HCT116 (cell line): ENCODE data around the gene CAPRIN1. TPM values are rescaled to one million over a fixed set of nuclear protein-coding genes. Genes with fewer than 3 reads are reported as not detected.

Source experiments
- ATAC-seq: fragments of 200-7000 bp; cut with Tn5 transposase; 2 replicates; pipeline ENCODE4 v1.9.1; 2020; ENCODE audit warnings: mild to moderate bottlenecking, moderate library complexity
- BruUV-seq: library from RNA; stranded (reverse); fragments of 400-500 nt; replicated peaks from 2 replicates; lab custom pipeline; 2021; lab: Mats Ljungman, UMichigan
- CTCF ChIA-PET: fragments of 300-600 bp; sonication (Branson Sonifier 250); formaldehyde crosslinking; loops from one replicate; lab custom pipeline; 2021; ENCODE audit warnings: antibody characterized with exemption; lab: Charles Lee
- POLR2A ChIA-PET: fragments of 300-600, 350-600 bp; sonication (Branson Sonifier 250); formaldehyde crosslinking; loops from one replicate; lab custom pipeline; 2021; ENCODE audit warnings: antibody characterized with exemption; lab: Charles Lee
- RAD21 ChIA-PET, 2 experiments: fragments of 300-600 bp; sonication (Branson Sonifier 250); formaldehyde crosslinking; loops; one replicate each; lab custom pipeline; 2023; ENCODE audit warnings: low total read pairs in 2 of 2; ENCODE audit not compliant: uncharacterized antibody in 2 of 2, unreplicated experiment in 2 of 2, low non-redundant PET in 1 of 2; lab: Charles Lee
- DNase-seq: peaks from one replicate; pipeline ENCODE4 v3.0.0-alpha.2; 2010; ENCODE audit warnings: low read depth, low spot score
- H2AFZ ChIP-seq: fragments of 200-600 bp; shearing (Covaris generic), sonication (generic); 2 replicates; pipeline ENCODE4 v1.6.1; 2017; ENCODE audit warnings: low read depth, mixed run types, mixed read lengths, antibody characterized with exemption, low read length; ENCODE audit not compliant: poor library complexity, severe bottlenecking
- H3K27ac ChIP-seq: 2 replicates; pipeline ENCODE4 v1.5.1; 2012; ENCODE audit warnings: low read depth, low read length
- H3K27me3 ChIP-seq: fragments of 200-600 bp; sonication (generic); 2 replicates; pipeline ENCODE4 v1.6.1; 2016; ENCODE audit warnings: mixed run types, low read length, mixed read lengths; ENCODE audit not compliant: insufficient read depth
- H3K36me3 ChIP-seq, 2 experiments: fragments of 200-500 bp in 1 of 2; fragments of 200-600 bp in 1 of 2; sonication (Bioruptor generic) in 1 of 2; sonication (generic) in 1 of 2; 2 replicates each; pipeline versions ENCODE4 v1.5.1 to v1.6.1; 2014 to 2016; ENCODE audit warnings: low read length in 2 of 2, inconsistent platforms in 1 of 2, mixed read lengths in 1 of 2, mixed run types in 1 of 2; ENCODE audit not compliant: insufficient read depth in 2 of 2, control insufficient read depth in 1 of 2
- H3K4me1 ChIP-seq, 2 experiments: fragments of 200-600 bp in 1 of 2; sonication (generic) in 1 of 2; 2 replicates each; pipeline versions ENCODE4 v1.5.1 to v1.6.1; 2012 to 2017; ENCODE audit warnings: low read length in 2 of 2, inconsistent platforms in 1 of 2, mild to moderate bottlenecking in 1 of 2, mixed read lengths in 1 of 2, mixed run types in 1 of 2, moderate library complexity in 1 of 2; ENCODE audit not compliant: insufficient read depth in 2 of 2, control insufficient read depth in 1 of 2
- H3K4me2 ChIP-seq: fragments of 200-600 bp; sonication (generic); 2 replicates; pipeline ENCODE4 v1.6.1; 2017; ENCODE audit warnings: mixed run types, low read length, mixed read lengths
- H3K4me3 ChIP-seq, 2 experiments: fragments of 200-600 bp in 1 of 2; sonication (generic) in 1 of 2; replicated peaks in 1 of 2; 2 replicates each; pipeline ENCODE4 v1.5.1; 2011 to 2016; ENCODE audit warnings: low read length in 2 of 2, control low read depth in 1 of 2, low read depth in 1 of 2, mild to moderate bottlenecking in 1 of 2, mixed read lengths in 1 of 2, mixed run types in 1 of 2
- H3K79me2 ChIP-seq: fragments of 200-600 bp; sonication (generic); 2 replicates; pipeline ENCODE4 v1.6.1; 2017; ENCODE audit warnings: mild to moderate bottlenecking, mixed run types, low read length, moderate library complexity, mixed read lengths; ENCODE audit not compliant: insufficient read depth
- H3K9ac ChIP-seq: fragments of 200-600 bp; sonication (generic); 2 replicates; pipeline ENCODE4 v1.6.1; 2016; ENCODE audit warnings: low read length, mixed read lengths
- H3K9me2 ChIP-seq: fragments of 200-600 bp; sonication (generic), shearing (Covaris generic); 2 replicates; pipeline ENCODE4 v1.6.1; 2017; ENCODE audit warnings: mixed run types, mild to moderate bottlenecking, moderate library complexity; ENCODE audit not compliant: insufficient read depth
- H3K9me3 ChIP-seq, 2 experiments: fragments of 200-500 bp in 1 of 2; fragments of 200-600 bp in 1 of 2; sonication (Bioruptor generic) in 1 of 2; sonication (generic) in 1 of 2; 2 replicates each; pipeline ENCODE4 v1.6.1; 2014 to 2017; ENCODE audit warnings: low read length in 2 of 2, mixed read lengths in 2 of 2, inconsistent platforms in 1 of 2, low read depth in 1 of 2, mild to moderate bottlenecking in 1 of 2, mixed run types in 1 of 2, moderate library complexity in 1 of 2; ENCODE audit not compliant: control insufficient read depth in 1 of 2, insufficient read depth in 1 of 2
- H4K20me1 ChIP-seq: fragments of 200-600 bp; sonication (generic), shearing (Covaris generic); 2 replicates; pipeline ENCODE4 v1.6.1; 2017; ENCODE audit warnings: mixed run types, mild to moderate bottlenecking, moderate library complexity; ENCODE audit not compliant: insufficient read depth
- CEBPB ChIP-seq: IDR thresholded peaks from 2 replicates; pipeline ENCODE4 v1.6.1; 2012; ENCODE audit warnings: low read depth
- EGR1 ChIP-seq: IDR thresholded peaks from 2 replicates; pipeline ENCODE4 v1.6.1; 2012; ENCODE audit warnings: low read depth
- EZH2 ChIP-seq: fragments of 200-600 bp; sonication (generic); IDR thresholded peaks from 2 replicates; pipeline ENCODE4 v1.6.1; 2017; ENCODE audit warnings: antibody characterized with exemption, mixed run types
- FOSL1 ChIP-seq: IDR thresholded peaks from 2 replicates; pipeline ENCODE4 v1.6.1; 2012; ENCODE audit warnings: low read depth
- RAD21 ChIP-seq: IDR thresholded peaks from 2 replicates; pipeline ENCODE4 v1.6.1; 2012; ENCODE audit warnings: low read depth, mild to moderate bottlenecking
- SIN3A ChIP-seq: IDR thresholded peaks from 2 replicates; pipeline ENCODE4 v1.6.1; 2012; ENCODE audit warnings: low read depth
- SRF ChIP-seq: IDR thresholded peaks from 2 replicates; pipeline ENCODE4 v1.6.1; 2012; ENCODE audit warnings: low read depth
- TCF7L2 ChIP-seq: IDR thresholded peaks from 2 replicates; pipeline ENCODE4 v1.7.0; 2011; ENCODE audit warnings: borderline replicate concordance, inconsistent platforms; ENCODE audit not compliant: insufficient read depth, insufficient read length; ENCODE audit errors: extremely low read depth
- YY1 ChIP-seq: IDR thresholded peaks from 2 replicates; pipeline ENCODE4 v1.6.1; 2011; ENCODE audit warnings: low read length, low read depth, moderate library complexity, mild to moderate bottlenecking; ENCODE audit not compliant: insufficient replicate concordance; ENCODE audit errors: extremely low read depth
- ZFX ChIP-seq: fragments of 450-650 bp; IDR thresholded peaks from 2 replicates; pipeline ENCODE4 v1.6.1; 2017
- ZNF274 ChIP-seq: fragments of 200-500 bp; sonication (Bioruptor generic); IDR thresholded peaks from 2 replicates; pipeline ENCODE4 v1.6.1; 2014; ENCODE audit warnings: mild to moderate bottlenecking, low read depth, low read length, inconsistent platforms
- intact Hi-C: fragments of 100-400 bp; cut with micrococcal nuclease; formaldehyde crosslinking; loops from 2 replicates; pipeline ENCODE4 v1.10.0; 2022
- total RNA-seq: library from RNA; stranded (reverse); gene quantifications from one replicate; pipeline ENCODE4 v1.2.1, GENCODE V29; 2021; ENCODE audit not compliant: unreplicated experiment
- TF ChIP-seq, protein P1 (sequence below): IDR thresholded peaks from 2 replicates; pipeline ENCODE4 v1.6.1; 2012; ENCODE audit warnings: low read depth
- TF ChIP-seq, protein P2 (sequence below): IDR thresholded peaks from 2 replicates; pipeline ENCODE4 v1.6.1; 2012

Gene CAPRIN1
- total RNA-seq, 1 experiment from 2014 or later = 285 TPM

DNA sequence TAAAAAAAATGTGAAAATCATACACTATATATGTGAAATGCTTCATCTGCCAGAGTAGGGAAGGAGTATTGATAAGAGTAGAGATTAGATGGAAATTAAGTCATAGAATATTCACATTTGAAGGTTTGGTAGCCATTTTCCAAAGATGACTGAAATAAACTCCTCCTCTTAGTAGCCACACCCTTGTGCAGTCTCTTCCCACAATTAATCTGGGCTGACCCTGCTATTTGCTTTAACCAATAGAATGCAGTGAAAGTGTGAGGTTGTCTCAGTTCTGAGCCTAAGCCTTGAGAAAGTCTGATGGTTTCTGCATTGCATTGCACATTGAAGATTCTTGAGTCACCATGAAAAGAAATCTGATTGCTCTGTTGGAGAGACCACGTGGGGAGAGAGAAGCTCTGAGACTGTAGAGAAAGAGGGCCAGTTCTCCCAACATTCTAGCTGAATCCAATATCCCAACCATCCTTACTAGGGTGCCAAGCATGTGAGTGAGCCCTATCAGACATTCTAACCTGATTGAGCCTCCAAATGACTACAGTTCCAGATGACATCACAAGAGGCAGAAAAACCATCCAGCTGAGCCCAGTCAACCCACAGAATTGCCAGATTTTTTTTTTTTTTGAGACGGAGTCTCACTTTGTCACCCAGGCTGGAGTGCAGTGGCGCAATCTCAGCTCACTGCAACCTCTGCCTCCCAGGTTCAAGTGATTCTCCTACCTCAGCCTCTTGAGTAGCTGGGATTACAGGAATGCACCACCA is 29.4 kb upstream of the CAPRIN1 start:
- no peaks in the 10 kb centered on the region for H3K27me3 ChIP-seq
- DNase-seq (no peak), ATAC-seq (peak; percentile 54; the same call in 1 of the 2 replicates)
- no peak overlapping the region for H3K4me2 ChIP-seq
- no peaks in the 10 kb centered on the region for H3K36me3 ChIP-seq
- no peak overlapping the region for H3K27ac ChIP-seq
- ChIA-PET CTCF (no interaction called here), RAD21 (no interaction called here), POLR2A (no interaction called here)
- intact Hi-C loops = no loop called here
- H3K4me3 ChIP-seq = no peak overlapping the region
- H3K4me1 ChIP-seq = no peaks in the 10 kb centered on the region; a peak in 1 of 4 replicates
- H2AFZ ChIP-seq = no peak overlapping the region
- no TSS peak for BruUV-seq
- TF ChIP-seq ZNF274 = no peak
- H3K9me2 ChIP-seq = no peaks in the 10 kb centered on the region
- no peaks in the 10 kb centered on the region for H4K20me1 ChIP-seq
- H3K79me2 ChIP-seq = no peaks in the 10 kb centered on the region
- H3K9ac ChIP-seq = no peak overlapping the region
- no peaks in the 10 kb centered on the region for H3K9me3 ChIP-seq

DNA sequence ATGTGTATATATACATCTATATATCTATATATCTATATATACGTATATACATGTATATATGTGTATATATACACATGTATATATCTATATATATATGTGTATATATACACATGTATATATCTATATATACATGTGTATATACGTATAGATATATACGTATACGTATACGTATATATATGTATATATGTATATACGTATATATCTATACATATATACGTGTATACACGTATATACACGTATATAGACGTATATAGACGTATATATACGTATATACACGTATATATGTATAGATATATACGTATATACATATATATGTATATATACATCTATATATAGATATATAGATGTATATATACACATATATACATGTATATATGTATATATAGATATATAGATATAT is 25.1 kb upstream of the CAPRIN1 start:
- no peak overlapping the region for H3K4me2 ChIP-seq
- H2AFZ ChIP-seq = no peak overlapping the region
- no peak for ATAC-seq
- no peak overlapping the region for H3K27ac ChIP-seq
- no peaks in the 10 kb centered on the region for H3K36me3 ChIP-seq
- H4K20me1 ChIP-seq = no peaks in the 10 kb centered on the region
- intact Hi-C loops = no loop called here
- no peaks in the 10 kb centered on the region for H3K27me3 ChIP-seq
- DNase-seq = no peak
- ChIA-PET RAD21 (no interaction called here), POLR2A (no interaction called here), CTCF (no interaction called here)
- no peaks in the 10 kb centered on the region for H3K79me2 ChIP-seq
- H3K4me3 ChIP-seq = no peak overlapping the region
- no peaks in the 10 kb centered on the region for H3K9me3 ChIP-seq
- no peak overlapping the region for H3K9ac ChIP-seq
- H3K9me2 ChIP-seq = no peaks in the 10 kb centered on the region
- TF ChIP-seq YY1 (no peak), SRF (no peak), SIN3A (no peak), TCF7L2 (no peak), CEBPB (no peak), RAD21 (no peak), ZFX (no peak), EGR1 (no peak), FOSL1 (no peak), EZH2 (no peak)
- TF ChIP-seq, protein P1, sequence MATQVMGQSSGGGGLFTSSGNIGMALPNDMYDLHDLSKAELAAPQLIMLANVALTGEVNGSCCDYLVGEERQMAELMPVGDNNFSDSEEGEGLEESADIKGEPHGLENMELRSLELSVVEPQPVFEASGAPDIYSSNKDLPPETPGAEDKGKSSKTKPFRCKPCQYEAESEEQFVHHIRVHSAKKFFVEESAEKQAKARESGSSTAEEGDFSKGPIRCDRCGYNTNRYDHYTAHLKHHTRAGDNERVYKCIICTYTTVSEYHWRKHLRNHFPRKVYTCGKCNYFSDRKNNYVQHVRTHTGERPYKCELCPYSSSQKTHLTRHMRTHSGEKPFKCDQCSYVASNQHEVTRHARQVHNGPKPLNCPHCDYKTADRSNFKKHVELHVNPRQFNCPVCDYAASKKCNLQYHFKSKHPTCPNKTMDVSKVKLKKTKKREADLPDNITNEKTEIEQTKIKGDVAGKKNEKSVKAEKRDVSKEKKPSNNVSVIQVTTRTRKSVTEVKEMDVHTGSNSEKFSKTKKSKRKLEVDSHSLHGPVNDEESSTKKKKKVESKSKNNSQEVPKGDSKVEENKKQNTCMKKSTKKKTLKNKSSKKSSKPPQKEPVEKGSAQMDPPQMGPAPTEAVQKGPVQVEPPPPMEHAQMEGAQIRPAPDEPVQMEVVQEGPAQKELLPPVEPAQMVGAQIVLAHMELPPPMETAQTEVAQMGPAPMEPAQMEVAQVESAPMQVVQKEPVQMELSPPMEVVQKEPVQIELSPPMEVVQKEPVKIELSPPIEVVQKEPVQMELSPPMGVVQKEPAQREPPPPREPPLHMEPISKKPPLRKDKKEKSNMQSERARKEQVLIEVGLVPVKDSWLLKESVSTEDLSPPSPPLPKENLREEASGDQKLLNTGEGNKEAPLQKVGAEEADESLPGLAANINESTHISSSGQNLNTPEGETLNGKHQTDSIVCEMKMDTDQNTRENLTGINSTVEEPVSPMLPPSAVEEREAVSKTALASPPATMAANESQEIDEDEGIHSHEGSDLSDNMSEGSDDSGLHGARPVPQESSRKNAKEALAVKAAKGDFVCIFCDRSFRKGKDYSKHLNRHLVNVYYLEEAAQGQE = no peak
- TF ChIP-seq, protein P2, sequence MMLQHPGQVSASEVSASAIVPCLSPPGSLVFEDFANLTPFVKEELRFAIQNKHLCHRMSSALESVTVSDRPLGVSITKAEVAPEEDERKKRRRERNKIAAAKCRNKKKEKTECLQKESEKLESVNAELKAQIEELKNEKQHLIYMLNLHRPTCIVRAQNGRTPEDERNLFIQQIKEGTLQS = no peak
- no TSS peak for BruUV-seq
- H3K4me1 ChIP-seq = no peaks in the 10 kb centered on the region; a peak in 1 of 4 replicates
